A549 (cell line): ENCODE data around the gene GDNF. TPM values are rescaled to one million over a fixed set of nuclear protein-coding genes. Genes with fewer than 3 reads are reported as not detected.

ENCODE experiments used
- ATAC-seq, 2 experiments: fragments of 200-7000 bp in 1 of 2; fragments of >200 bp in 1 of 2; cut with Nextera tagmentation in 1 of 2; cut with Tn5 transposase in 1 of 2; 3 replicates each; pipeline versions ENCODE4 v1.8.0 to v1.9.1; 2018 to 2020; ENCODE audit warnings: mild to moderate bottlenecking in 1 of 2, moderate library complexity in 1 of 2
- CTCF ChIA-PET: fragments of 300-600 bp; sonication (Branson Sonifier 250); formaldehyde crosslinking; extraction: SDS; loops from one replicate; lab custom pipeline; 2021; ENCODE audit warnings: antibody characterized with exemption, inconsistent platforms; lab: Yijun Ruan, JAX
- POLR2A ChIA-PET: fragments of 350-600 bp; formaldehyde crosslinking; extraction: SDS; loops from one replicate; lab custom pipeline; 2021; ENCODE audit warnings: antibody characterized with exemption, inconsistent platforms; lab: Yijun Ruan, JAX
- DNase-seq, 2 experiments: peaks; one replicate each; pipeline versions ENCODE4 v3.0.0 to v3.0.0-alpha.2; 2011 to 2016; ENCODE audit warnings: low read depth in 1 of 2, low spot score in 1 of 2
- FAIRE-seq: peaks from 2 replicates; lab custom pipeline; 2011; peaks lifted over from hg19 to GRCh38; lab: Jason Lieb, UNC
- H3K27ac ChIP-seq, 2 experiments: fragments of >200 bp; sonication (Bioruptor Twin); formaldehyde crosslinking; 3 replicates each; pipeline ENCODE4 v1.5.1; 2016 to 2017
- H3K4me1 ChIP-seq: fragments of >200 bp; sonication (Bioruptor Twin); formaldehyde crosslinking; 3 replicates; pipeline ENCODE4 v1.6.1; 2016
- H3K4me2 ChIP-seq: fragments of >200 bp; sonication (Bioruptor Twin); formaldehyde crosslinking; 3 replicates; pipeline ENCODE4 v1.6.1; 2016
- H3K4me3 ChIP-seq: fragments of >200 bp; sonication (Bioruptor Twin); formaldehyde crosslinking; 3 replicates; pipeline ENCODE4 v1.5.1; 2016
- H3K9me3 ChIP-seq: fragments of >200 bp; sonication (Bioruptor Twin); formaldehyde crosslinking; 3 replicates; pipeline ENCODE4 v1.6.1; 2016
- BHLHE40 ChIP-seq: IDR thresholded peaks from 2 replicates; pipeline ENCODE4 v1.6.1; 2012; ENCODE audit warnings: low read depth, low read length, inconsistent platforms
- CTCF ChIP-seq: fragments of >200 bp; sonication (Bioruptor Twin); formaldehyde crosslinking; IDR thresholded peaks from 3 replicates; pipeline ENCODE4 v1.5.1; 2016
- EP300 ChIP-seq, 2 experiments: fragments of >200 bp; sonication (Bioruptor Twin); formaldehyde crosslinking; IDR thresholded peaks; 2 replicates in 1 of 2; 3 replicates in 1 of 2; pipeline ENCODE4 v1.6.1; 2016 to 2017
- HDAC2 ChIP-seq: fragments of 200-600 bp; sonication (generic); IDR thresholded peaks from 2 replicates; pipeline ENCODE4 v1.6.1; 2016
- HMGXB4 ChIP-seq: fragments of 250-450 bp; sonication (Bioruptor Pico); IDR thresholded peaks from 2 replicates; pipeline ENCODE4 v1.5.0; 2021; ENCODE audit warnings: mild to moderate bottlenecking, moderate library complexity, borderline replicate concordance
- KDM1A ChIP-seq: fragments of 200-600 bp; sonication (generic); IDR thresholded peaks from 2 replicates; pipeline ENCODE4 v1.6.1; 2016; ENCODE audit warnings: low read depth, mild to moderate bottlenecking
- MAFK ChIP-seq: fragments of 450-650 bp; IDR thresholded peaks from 2 replicates; pipeline ENCODE4 v1.6.1; 2014; ENCODE audit not compliant: partially characterized antibody
- MAZ ChIP-seq: fragments of 150-350 bp; IDR thresholded peaks from 2 replicates; pipeline ENCODE4 v1.6.1; 2014; ENCODE audit warnings: antibody characterized with exemption, low read depth, low read length, borderline replicate concordance
- MYC ChIP-seq: IDR thresholded peaks from 2 replicates; pipeline ENCODE4 v1.6.1; 2012; ENCODE audit warnings: mild to moderate bottlenecking, inconsistent platforms, low read length, improper control_type of control experiment, borderline replicate concordance
- NFE2L2 ChIP-seq: fragments of 150-350 bp; conservative IDR thresholded peaks from 2 replicates; pipeline ENCODE4 v1.6.1; 2014; ENCODE audit warnings: low read length
- RAD21 ChIP-seq, 2 experiments: fragments of >200 bp in 1 of 2; sonication (Bioruptor Twin) in 1 of 2; formaldehyde crosslinking in 1 of 2; IDR thresholded peaks in 1 of 2; conservative IDR thresholded peaks in 1 of 2; 2 replicates in 1 of 2; 3 replicates in 1 of 2; pipeline ENCODE4 v1.6.1; 2012 to 2018; ENCODE audit warnings: inconsistent platforms in 1 of 2
- RARB ChIP-seq: fragments of 250-450 bp; sonication (Bioruptor Pico); IDR thresholded peaks from 2 replicates; pipeline ENCODE4 v1.8.0; 2021; ENCODE audit warnings: mild to moderate bottlenecking, moderate library complexity
- TP53 ChIP-seq: fragments of 250-450 bp; sonication (Bioruptor Pico); IDR thresholded peaks from 2 replicates; pipeline ENCODE4 v1.5.0; 2021; ENCODE audit warnings: mild to moderate bottlenecking, moderate library complexity
- ZSCAN20 ChIP-seq: fragments of 250-450 bp; sonication (Bioruptor Pico); IDR thresholded peaks from 2 replicates; pipeline ENCODE4 v1.8.0; 2022; ENCODE audit warnings: mild to moderate bottlenecking, moderate library complexity
- WGBS: methylation state at CpG from one replicate; pipeline ENCODE4 v1.1.6; 2017; ENCODE audit errors: missing lambda C conversion rate; 5-methylcytosine and 5-hydroxymethylcytosine counted together
- polyA plus RNA-seq, 4 experiments: library from polyadenylated mRNA; depleted of rRNA in 3 of 4; stranded (reverse); fragments of >200 nt; fragmentation: RNase III in 1 of 4; extraction: RNeasy Plus Mini Kit Qiagen cat#74134 plus additional on column Dnase treatment in 1 of 4; gene quantifications; 2 replicates in 3 of 4; 3 replicates in 1 of 4; pipeline ENCODE4 v1.2.3, GENCODE V29; 2011 to 2017
- TF ChIP-seq, protein P1 (sequence below): fragments of 150-350 bp; IDR thresholded peaks from 2 replicates; pipeline ENCODE4 v1.6.1; 2014; ENCODE audit warnings: low read depth, mild to moderate bottlenecking, low read length
- TF ChIP-seq, protein P2 (sequence below): fragments of >200 bp; sonication (Bioruptor Twin); formaldehyde crosslinking; IDR thresholded peaks from 3 replicates; pipeline ENCODE4 v1.6.1; 2016

GDNF gene
- polyA plus RNA-seq, 2 of the 4 experiments (the other 2 are of a cell fraction) = 0.01 TPM; not detected in 1

- 75% methylated on average over 7 of the region's 7 CpGs for WGBS
- H3K4me2 ChIP-seq = no peak overlapping the region
- peaks cover 20% of the 10 kb centered on the region for H3K9me3 ChIP-seq
These were observed 63.0 kb downstream of the GDNF start for GRCh38 chr5:37776826-37777225.

GRCh38 chr5:37774912-37775483 is 64.8 kb downstream of the GDNF start:
- no peaks in the 10 kb centered on the region for H3K4me1 ChIP-seq
- WGBS = 84% methylated on average over 9 of the region's 9 CpGs
- DNase-seq = peak; percentile 13 to 56

More at GRCh38 chr5:37776826-37777225, 63.0 kb downstream of the GDNF start:
- no peak overlapping the region for H3K4me3 ChIP-seq
- POLR2A ChIA-PET = no interaction called here
- TF ChIP-seq BHLHE40 (no peak), ZSCAN20 (CRISPR knock-in tag) (no peak), MAFK (no peak), EP300 (IDR thresholded peaks at IDR 0.05) (no peak), TP53 (no peak), MAZ (no peak), HMGXB4 (no peak), HDAC2 (no peak), KDM1A (no peak), MYC (no peak)
- TF ChIP-seq, protein P1, sequence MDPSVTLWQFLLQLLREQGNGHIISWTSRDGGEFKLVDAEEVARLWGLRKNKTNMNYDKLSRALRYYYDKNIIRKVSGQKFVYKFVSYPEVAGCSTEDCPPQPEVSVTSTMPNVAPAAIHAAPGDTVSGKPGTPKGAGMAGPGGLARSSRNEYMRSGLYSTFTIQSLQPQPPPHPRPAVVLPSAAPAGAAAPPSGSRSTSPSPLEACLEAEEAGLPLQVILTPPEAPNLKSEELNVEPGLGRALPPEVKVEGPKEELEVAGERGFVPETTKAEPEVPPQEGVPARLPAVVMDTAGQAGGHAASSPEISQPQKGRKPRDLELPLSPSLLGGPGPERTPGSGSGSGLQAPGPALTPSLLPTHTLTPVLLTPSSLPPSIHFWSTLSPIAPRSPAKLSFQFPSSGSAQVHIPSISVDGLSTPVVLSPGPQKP = no peak
- TF ChIP-seq, protein P2, sequence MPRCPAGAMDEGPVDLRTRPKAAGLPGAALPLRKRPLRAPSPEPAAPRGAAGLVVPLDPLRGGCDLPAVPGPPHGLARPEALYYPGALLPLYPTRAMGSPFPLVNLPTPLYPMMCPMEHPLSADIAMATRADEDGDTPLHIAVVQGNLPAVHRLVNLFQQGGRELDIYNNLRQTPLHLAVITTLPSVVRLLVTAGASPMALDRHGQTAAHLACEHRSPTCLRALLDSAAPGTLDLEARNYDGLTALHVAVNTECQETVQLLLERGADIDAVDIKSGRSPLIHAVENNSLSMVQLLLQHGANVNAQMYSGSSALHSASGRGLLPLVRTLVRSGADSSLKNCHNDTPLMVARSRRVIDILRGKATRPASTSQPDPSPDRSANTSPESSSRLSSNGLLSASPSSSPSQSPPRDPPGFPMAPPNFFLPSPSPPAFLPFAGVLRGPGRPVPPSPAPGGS = no peak
- TF ChIP-seq, all 56 proteins: peak for 0
- Histone ChIP-seq H3K27ac (no peak overlapping the region), H3K4me1 (no peaks in the 10 kb centered on the region)
- DNase-seq = no peak
- FAIRE-seq = no peak
- CTCF ChIA-PET = interaction anchor here (0.8 to 2.8 kb wide), 4 partner anchors 9 to 14 kb away, joined by 3 to 9 read pairs (median 4); no protein-coding TSS in a partner anchor
- peak in 1 of 2 experiments; percentile 30; a peak in 1 of 6 replicates for ATAC-seq

More at GRCh38 chr5:37774912-37775483, 64.8 kb downstream of the GDNF start:
- no peak overlapping the region for H3K4me2 ChIP-seq
- no peak for ATAC-seq
- no peak for FAIRE-seq
- TF ChIP-seq RARB = no peak
- no peak for TF ChIP-seq NFE2L2
- peak in 1 of 2 experiments; percentile 57; a peak in 2 of 5 replicates for TF ChIP-seq RAD21 (conservative IDR thresholded peaks at IDR 0.05 in 1 of 2, IDR thresholded peaks at IDR 0.05 in 1 of 2)
- TF ChIP-seq MAFK = peak; percentile 27
- peak; percentile 26 for TF ChIP-seq CTCF
- TF ChIP-seq BHLHE40 = no peak
- no peak overlapping the region for H3K27ac ChIP-seq
- CTCF ChIA-PET = interaction anchor here (0.6 to 2.8 kb wide), 6 partner anchors 11 to 417 kb away, joined by 3 to 9 read pairs (median 4); no protein-coding TSS in a partner anchor
- H3K4me3 ChIP-seq = no peak overlapping the region
- peaks cover 20% of the 10 kb centered on the region for H3K9me3 ChIP-seq
- POLR2A ChIA-PET = no interaction called here
